ENCODE results near the gene DZIP1L.
"Not testable (repeated sequence)": the region's sequence is repeated elsewhere in the genome, so short reads cannot be mapped to it uniquely, and the experiment has no call there.

DZIP1L gene

DNA sequence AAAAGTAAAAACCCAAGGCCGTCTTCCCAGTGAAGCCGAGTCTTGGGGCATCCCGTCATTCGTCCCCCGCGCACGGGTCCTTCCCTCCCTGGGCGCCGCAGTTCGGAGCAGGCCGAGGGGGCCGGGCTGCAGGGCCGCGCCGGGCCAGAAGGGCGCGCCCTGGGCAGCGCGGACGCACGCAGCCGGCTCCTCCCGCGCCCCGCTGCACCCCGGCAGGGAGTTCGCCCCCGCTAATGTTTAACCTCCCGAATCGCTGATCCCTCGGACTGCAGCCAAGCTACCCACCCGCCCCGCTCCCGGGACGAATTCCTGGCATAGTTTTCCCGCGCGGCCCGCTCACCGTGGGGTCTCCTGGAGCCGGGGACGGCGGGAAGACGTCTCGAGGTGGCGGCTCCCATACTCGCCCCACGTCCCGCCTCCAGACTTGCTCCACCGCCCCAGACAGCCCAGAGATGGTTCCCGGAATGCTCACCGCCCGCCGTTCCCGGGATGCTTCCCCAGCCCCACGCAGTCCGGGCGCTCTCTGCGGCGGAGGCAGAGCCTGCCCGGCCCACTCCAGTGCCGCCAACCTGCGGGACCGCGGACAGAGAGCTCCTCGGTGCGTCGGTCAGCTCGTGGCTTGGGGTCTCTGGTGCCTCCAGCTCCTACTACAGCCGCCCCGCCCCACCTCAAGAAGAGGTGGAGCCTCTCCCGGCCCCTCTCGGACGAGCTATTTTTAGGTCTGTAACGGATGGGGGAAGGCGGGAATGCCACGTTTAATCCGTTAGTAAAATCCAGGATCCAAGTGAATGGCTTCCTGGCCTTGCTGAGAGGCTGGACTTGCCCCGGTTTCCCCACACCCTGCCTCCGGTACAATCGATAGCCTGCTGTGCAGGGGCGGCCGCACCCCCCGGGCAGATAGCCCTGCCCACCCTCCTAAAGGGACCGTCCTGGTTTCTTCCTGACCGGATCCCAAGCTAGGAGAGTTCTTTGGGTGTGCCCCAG lies at the start of gene DZIP1L:
Gene DZIP1L (minus strand): TSS at position 621 of the 984 bp plus-strand sequence. CDS start 11,637 bp downstream, outside the sequence.
- DNase-seq (ENCODE audit: low read depth, low spot score), result peak; percentile 85

GRCh38 chr3:138165061-138165460 lies 49.7 kb upstream of the DZIP1L start:
- no peak for DNase-seq (ENCODE audit: low read depth, low spot score)

- DNase-seq (ENCODE audit: low read depth, low spot score), result no peak
Observed at GRCh38 chr3:138157743-138158142, 42.3 kb upstream of the DZIP1L start.

GRCh38 chr3:138154534-138154933 lies 39.1 kb upstream of the DZIP1L start:
- DNase-seq (ENCODE audit: low read depth, low spot score), result no peak

GRCh38 chr3:138148503-138148902 lies 33.1 kb upstream of the DZIP1L start:
- no peak for DNase-seq (ENCODE audit: low read depth, low spot score)

- DNase-seq (ENCODE audit: low read depth, low spot score), result not testable (repeated sequence)
Observed at GRCh38 chr3:138142181-138142580, 26.8 kb upstream of the DZIP1L start.

DNA sequence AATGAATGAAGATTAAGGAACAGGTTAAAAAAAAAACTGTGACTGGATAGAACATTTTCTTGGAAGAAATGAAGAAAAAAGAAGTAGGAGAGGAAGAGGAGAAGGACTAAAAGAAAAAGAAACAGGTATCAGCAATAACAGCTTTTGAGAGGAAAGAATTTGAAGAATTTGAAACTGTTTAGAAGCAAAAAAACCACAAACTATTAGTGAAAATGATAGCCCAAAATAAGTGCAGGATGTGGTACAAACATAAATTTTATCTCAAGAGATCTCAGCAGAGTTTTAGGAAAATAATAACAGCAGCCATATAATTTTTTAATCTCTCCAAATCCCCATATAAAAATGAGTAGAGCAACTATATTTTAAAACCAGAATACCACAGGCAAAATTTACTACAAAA lies 25.5 kb upstream of the DZIP1L start:
- no peak for DNase-seq (ENCODE audit: low read depth, low spot score)

- no peak for DNase-seq (ENCODE audit: low read depth, low spot score)
Observed at GRCh38 chr3:138139691-138140090, 24.3 kb upstream of the DZIP1L start.

DNA sequence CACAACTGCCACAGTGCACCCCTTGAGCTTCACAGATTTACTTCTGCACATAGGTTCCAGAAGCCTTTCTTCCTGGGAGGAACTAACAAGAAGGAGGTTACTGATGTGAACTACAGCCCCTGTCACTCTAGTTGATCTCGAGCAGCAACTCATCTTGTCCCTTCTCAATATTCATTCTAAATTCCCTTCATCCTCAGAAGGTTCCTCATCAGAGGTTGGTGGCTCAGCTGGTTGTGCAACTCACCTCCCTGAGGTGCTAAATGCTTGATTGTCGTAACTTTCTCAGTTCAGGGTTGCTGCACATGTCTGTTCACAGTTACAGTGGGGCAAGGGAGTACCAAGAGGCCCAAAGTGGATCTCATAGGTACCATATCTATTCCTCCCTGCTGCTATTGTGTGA lies 22.5 kb upstream of the DZIP1L start:
- no peak for DNase-seq (ENCODE audit: low read depth, low spot score)

- DNase-seq (ENCODE audit: low read depth, low spot score), result no peak
Observed at GRCh38 chr3:138136201-138136600, 20.8 kb upstream of the DZIP1L start.

DNA sequence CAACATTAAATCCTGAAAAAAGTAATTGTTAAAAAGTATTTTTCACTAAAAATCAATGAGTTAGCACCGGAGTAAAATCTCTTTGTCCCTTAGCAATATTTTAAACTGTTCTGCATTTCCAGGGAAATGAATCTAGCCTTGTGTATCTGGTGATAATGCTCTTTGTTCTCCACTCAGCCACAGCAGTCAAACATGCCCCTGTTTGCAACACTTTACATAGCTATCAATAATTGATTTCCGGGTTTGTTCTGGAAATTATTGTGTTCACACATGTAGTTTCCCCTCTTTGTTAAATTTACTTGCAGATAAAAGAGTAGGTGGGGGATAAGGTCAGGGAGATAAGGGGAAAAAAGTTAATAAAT lies 20.4 kb upstream of the DZIP1L start:
- no peak for DNase-seq (ENCODE audit: low read depth, low spot score)

GRCh38 chr3:138135146-138135832 lies 19.9 kb upstream of the DZIP1L start:
- DNase-seq (ENCODE audit: low read depth, low spot score), result no peak

DNA sequence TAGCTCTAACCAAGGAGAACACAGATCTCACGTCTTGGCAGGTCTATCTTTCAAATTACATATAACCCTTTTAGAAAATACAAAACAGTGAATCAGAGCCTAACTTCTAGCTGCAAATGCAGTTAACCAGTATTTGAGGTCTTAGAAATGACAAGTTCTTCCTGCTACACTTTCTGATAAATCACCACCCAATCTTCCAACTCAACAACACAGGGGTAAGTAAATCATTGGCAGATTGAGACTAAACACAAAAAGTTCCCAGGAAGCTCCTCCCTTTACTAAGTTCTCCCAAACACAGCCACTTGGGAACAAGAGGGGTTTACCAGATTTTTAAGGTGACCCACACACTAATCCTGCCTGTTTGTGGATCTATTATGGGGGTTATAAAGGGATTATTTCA lies 16.8 kb upstream of the DZIP1L start, which contains the start of gene A4GNT:
Gene A4GNT (minus strand): TSS at position 152 of the 400 bp plus-strand sequence. CDS start 1,134 bp downstream, outside the sequence.
- no peak for DNase-seq (ENCODE audit: low read depth, low spot score)

- DNase-seq (ENCODE audit: low read depth, low spot score), result no peak
Observed at GRCh38 chr3:138127636-138128365, 12.4 kb upstream of the DZIP1L start.

DNA sequence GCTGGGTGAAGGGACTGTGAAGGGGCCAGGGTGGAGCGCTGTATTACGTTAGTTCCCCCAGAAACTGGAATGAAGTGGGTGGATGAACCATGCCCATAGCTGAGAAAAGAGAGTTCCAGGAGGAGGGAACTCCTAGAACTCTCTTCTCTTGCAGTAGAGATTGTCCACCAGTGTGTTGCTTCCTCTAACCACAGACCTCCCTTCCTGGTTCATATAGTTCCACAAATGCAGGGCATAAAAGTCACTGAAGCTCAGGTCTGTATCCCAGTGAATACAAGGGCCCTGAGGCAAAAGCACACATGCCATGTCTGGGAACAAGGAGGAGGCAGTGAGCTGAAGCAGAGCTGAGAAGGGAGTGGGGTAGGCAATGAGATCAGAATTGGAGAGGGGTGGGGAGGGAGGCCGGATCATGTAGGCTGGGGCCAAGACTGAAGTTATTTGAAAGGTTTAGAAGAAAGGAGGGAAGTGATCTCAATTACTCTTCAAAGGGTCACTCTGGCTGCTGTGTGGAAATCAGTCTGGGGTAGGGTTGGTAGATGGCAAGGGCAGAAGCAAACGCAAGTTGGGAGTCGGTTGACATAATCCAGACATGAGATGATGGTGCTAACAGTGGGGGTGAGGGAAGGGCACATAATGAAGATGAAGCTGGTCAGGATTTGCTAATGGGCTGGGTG lies 10.3 kb upstream of the DZIP1L start:
- DNase-seq (ENCODE audit: low read depth, low spot score), result peak; percentile 59

GRCh38 chr3:138124706-138125355 lies 9.4 kb upstream of the DZIP1L start:
- DNase-seq (ENCODE audit: low read depth, low spot score), result peak; percentile 32

DNA sequence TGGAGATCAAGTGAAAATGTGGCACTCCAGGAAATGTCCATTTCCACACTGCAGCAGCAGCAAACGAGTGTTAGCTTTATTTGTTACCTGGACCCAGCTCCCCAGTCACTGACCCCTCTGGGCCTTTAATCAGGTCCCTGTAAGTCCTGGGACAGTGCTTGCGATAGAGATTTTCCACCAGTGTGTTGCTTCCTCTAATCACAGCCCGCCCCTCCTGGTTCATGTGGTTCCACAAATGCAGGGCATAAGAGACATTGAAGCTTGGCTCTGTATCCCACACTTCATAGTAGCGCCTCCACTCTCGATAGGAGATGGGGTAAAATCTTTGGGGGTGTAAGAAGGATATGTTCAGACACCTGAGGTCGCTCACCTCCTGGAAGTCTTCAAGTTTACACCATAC lies 8.8 kb upstream of the DZIP1L start:
- DNase-seq (ENCODE audit: low read depth, low spot score), result no peak

DNA sequence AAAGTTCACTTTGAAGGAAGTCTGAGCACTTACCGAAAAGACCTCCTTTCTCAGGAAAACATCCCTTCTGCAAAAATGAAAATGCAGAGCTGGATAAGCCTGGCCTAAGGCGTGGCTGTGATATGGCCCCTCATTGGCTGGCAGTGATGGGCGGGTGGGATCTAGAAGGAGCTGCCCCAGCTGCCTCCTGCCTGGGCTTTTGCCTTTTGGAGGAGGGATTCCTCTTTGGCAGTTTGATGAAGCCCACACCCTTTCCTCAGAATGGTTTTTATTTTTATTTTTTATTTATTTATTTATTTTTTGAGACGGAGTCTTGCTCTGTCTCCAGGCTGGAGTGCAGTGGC lies 4.0 kb upstream of the DZIP1L start:
- DNase-seq (ENCODE audit: low read depth, low spot score), result no peak

GRCh38 chr3:138118612-138119422 lies 3.4 kb upstream of the DZIP1L start:
- peak; percentile 89 for DNase-seq (ENCODE audit: low read depth, low spot score)

DNA sequence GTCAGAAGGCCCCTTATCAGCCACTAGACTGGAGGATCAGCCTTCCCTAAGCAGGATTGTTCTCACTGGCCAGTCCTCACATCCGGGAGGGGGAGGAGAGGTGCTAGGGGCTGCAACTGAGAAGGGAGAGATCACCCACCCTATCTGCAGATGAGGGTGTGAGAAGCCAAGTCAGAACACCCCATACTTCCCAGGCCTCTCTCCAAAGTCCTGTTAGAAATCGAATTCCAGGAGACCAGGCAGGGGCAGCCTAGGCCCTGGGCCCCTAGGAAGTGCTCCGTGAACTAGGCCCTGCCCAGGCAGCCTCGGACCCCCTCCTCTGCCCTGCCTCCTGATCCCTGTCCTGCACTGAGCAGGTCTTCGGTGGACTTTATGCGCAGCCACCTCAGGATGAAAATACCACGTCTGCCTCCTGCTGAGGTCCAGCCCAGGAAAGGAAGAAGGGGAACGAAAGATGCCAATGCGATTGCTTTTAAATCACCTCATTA lies 933 bp downstream of the DZIP1L start:
- DNase-seq (ENCODE audit: low read depth, low spot score), result peak; percentile 59
